ENCODE data around the gene PACSIN1.

The PACSIN1 gene

DNA sequence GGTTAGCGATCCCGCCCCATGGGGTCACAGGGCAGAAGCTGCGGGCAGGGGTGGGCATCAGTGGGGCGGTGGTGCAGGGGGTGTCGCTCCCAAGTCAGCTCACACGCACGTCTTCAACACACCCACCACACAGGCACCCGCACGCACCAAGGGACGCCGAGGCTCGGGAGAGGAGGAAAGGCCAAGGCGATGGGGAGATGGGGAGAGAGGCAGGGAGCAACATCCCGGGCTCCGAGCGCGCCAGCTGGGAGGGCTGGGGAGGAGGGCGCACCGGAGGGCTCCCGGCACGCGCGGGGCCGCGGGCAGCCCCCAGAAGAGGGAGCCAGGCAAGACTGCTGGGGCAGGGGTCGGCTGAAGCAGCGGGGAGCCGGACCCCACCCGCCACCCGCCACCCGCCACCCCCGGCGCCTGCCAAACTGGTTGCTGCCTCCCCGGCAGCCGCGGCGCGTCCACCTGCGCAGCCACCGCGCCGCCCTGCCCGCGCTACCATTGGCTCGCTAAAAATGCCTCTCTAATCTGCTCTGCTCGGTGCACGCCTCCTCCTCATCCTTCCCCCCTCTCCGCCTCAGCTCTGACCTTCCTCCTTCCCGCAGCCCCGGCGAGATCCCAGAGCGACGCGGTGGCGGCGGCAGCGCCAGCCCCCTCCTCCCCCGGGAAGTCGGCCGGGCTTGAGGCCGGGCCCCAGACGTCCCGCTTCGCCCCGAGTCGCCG, at the start of gene PACSIN1:
PACSIN1 (plus strand) TSS at position 546 of the 711 bp plus-strand sequence. CDS start 60,230 bp downstream, outside the sequence.
- DNase-seq, result peak; percentile 62

GRCh38 chr6:34416877-34417371, 49.0 kb upstream of the PACSIN1 start:
- TF ChIP-seq, protein P1, sequence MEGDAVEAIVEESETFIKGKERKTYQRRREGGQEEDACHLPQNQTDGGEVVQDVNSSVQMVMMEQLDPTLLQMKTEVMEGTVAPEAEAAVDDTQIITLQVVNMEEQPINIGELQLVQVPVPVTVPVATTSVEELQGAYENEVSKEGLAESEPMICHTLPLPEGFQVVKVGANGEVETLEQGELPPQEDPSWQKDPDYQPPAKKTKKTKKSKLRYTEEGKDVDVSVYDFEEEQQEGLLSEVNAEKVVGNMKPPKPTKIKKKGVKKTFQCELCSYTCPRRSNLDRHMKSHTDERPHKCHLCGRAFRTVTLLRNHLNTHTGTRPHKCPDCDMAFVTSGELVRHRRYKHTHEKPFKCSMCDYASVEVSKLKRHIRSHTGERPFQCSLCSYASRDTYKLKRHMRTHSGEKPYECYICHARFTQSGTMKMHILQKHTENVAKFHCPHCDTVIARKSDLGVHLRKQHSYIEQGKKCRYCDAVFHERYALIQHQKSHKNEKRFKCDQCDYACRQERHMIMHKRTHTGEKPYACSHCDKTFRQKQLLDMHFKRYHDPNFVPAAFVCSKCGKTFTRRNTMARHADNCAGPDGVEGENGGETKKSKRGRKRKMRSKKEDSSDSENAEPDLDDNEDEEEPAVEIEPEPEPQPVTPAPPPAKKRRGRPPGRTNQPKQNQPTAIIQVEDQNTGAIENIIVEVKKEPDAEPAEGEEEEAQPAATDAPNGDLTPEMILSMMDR (IDR thresholded peaks at IDR 0.05), result no peak
- H3K27ac Mint-ChIP-seq, result peak overlapping the region; percentile 60
- DNase-seq, result no peak
- no peaks in the 10 kb centered on the region for H3K9me3 Mint-ChIP-seq
- H3K4me3 Mint-ChIP-seq, result no peak overlapping the region
- H3K4me1 Mint-ChIP-seq, result peaks cover 7% of the 10 kb centered on the region
- peaks cover 3% of the 10 kb centered on the region for H3K27me3 Mint-ChIP-seq (ENCODE audit: low read depth, poor library complexity)
- peaks cover 80% of the 10 kb centered on the region for H3K36me3 Mint-ChIP-seq (ENCODE audit: low read depth)

More for the DNA sequence above, at the start of gene PACSIN1:
- TF ChIP-seq, protein P1 (IDR thresholded peaks at IDR 0.05), result no peak
- H3K27ac Mint-ChIP-seq, result no peak within 1 kb of the TSS
- H3K36me3 Mint-ChIP-seq (ENCODE audit: low read depth), result no peaks in the 10 kb centered on the region
- H3K4me1 Mint-ChIP-seq, result peaks cover 27% of the 10 kb centered on the region
- H3K27me3 Mint-ChIP-seq (ENCODE audit: low read depth, poor library complexity), result peaks cover 63% of the 10 kb centered on the region
- H3K9me3 Mint-ChIP-seq, result no peaks in the 10 kb centered on the region
- H3K4me3 Mint-ChIP-seq, result peak within 1 kb of the TSS; percentile 81

DNA sequence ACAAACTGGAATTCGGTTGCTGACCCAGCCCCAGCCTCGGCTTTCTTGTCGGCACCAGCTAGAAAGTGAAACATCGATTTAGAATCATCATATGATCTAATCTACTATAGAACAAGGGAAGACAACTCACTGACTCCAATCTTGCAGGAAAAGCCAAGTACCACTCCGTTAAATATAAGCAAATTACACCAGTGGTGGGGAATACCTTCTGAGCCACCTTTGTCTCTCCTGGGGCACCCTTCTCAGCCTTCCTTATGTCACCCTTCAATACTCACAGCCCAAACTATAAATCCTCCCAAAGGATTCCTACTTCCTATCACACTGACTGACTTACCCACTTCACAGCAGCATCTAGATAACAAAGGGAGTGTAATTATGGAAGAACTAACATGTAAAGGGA, 47.5 kb upstream of the PACSIN1 start:
- H3K27ac Mint-ChIP-seq, result peak overlapping the region; percentile 84
- peaks cover 78% of the 10 kb centered on the region for H3K36me3 Mint-ChIP-seq (ENCODE audit: low read depth)
- peaks cover 11% of the 10 kb centered on the region for H3K4me1 Mint-ChIP-seq
- DNase-seq, result no peak
- H3K27me3 Mint-ChIP-seq (ENCODE audit: low read depth, poor library complexity), result peaks cover 3% of the 10 kb centered on the region
- H3K9me3 Mint-ChIP-seq, result no peaks in the 10 kb centered on the region
- TF ChIP-seq, protein P1 (IDR thresholded peaks at IDR 0.05), result no peak
- no peak overlapping the region for H3K4me3 Mint-ChIP-seq

DNA sequence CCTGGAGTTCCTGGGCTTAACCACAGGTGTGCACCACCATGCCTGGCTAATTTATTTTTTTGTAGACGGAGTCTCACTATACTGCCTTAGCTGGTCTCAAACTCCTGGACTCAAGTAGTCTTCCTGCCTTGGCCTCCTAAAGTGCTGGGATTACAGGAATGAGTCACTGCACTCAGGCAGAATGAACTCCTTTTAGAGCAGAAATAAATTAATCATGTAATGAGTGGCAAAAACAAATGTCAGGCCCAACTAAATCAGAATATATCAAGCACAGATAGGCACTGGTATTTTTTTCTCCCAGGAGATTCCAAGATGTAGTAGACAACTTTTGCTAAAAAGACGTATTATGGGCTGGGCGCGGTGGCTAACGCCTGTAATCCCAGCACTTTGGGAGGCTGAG, 42.6 kb upstream of the PACSIN1 start:
- Mint-ChIP-seq H3K9me3 (no peaks in the 10 kb centered on the region), H3K27me3 (ENCODE audit: low read depth, poor library complexity) (peaks cover 3% of the 10 kb centered on the region), H3K4me3 (peak overlapping the region; percentile 63), H3K4me1 (peaks cover 33% of the 10 kb centered on the region), H3K36me3 (ENCODE audit: low read depth) (peaks cover 53% of the 10 kb centered on the region), H3K27ac (peak overlapping the region; percentile 48)
- DNase-seq, result no peak
- TF ChIP-seq, protein P1 (IDR thresholded peaks at IDR 0.05), result no peak

DNA sequence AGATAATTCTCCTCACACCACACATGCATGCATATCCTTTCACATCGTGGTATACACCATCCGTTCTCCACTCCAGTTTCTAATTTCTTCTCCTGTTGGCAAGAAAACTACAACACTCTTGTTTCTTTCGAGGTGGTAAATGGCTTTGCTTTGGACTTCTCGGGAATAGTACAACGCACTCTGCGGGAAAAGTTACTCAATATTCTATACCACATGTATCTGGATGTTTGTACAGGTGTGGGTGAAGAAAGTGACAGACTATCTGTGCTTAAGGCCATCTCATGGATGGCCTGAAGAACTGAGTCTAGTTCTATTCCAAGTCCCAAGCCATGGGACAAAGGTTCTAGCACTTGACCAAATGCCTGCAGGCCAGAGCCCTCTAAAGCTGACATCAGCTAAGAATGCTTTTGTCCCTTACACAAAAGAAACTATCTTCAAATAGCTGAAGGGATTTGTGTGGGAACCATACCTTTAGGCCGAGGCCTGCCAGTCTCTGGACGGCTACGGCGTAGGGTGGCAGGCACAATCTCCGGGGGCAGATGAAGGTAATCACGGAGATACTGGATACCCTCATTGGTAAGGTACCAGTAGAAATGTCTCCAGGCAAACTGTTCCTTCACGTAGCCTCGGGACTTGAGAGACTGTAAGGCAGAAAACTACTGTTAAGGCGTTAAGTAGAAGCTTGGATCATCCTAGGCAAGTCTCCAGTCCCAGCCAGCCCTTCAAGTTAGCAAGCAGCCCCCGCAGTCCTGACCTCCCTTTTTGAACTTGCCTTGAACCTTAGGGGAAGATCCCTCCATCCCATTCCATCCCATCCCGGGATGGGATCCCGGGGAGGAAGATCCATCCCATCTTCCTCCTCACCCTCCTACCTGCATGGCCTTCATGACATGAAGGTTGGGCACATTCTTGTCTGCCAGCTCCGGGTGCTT, 41.4 kb upstream of the PACSIN1 start:
- Mint-ChIP-seq H3K9me3 (peaks cover 6% of the 10 kb centered on the region), H3K27me3 (ENCODE audit: low read depth, poor library complexity) (peaks cover 3% of the 10 kb centered on the region), H3K36me3 (ENCODE audit: low read depth) (peaks cover 47% of the 10 kb centered on the region), H3K4me1 (peaks cover 33% of the 10 kb centered on the region), H3K27ac (peak overlapping the region; percentile 100), H3K4me3 (peak overlapping the region; percentile 100)
- TF ChIP-seq, protein P1 (IDR thresholded peaks at IDR 0.05), result no peak
- DNase-seq, result no peak

Measured in nephron progenitor cell (in vitro differentiated cells).